Neural cell (in vitro differentiated cells): Measurements from ENCODE around the gene C2CD2L.

Experiments
- CTCF ChIP-seq: fragments of 450-650 bp; IDR thresholded peaks from 2 replicates; pipeline ENCODE4 v1.5.1; 2014; ENCODE audit warnings: antibody characterized with exemption, mild to moderate bottlenecking, moderate library complexity; ENCODE audit not compliant: poor library complexity, severe bottlenecking
- REST ChIP-seq: IDR thresholded peaks from 2 replicates; pipeline ENCODE4 v1.6.1; 2012; ENCODE audit warnings: borderline replicate concordance

GRCh38 chr11:119093942-119094815, 13.0 kb upstream of the C2CD2L start:
- TF ChIP-seq REST (no peak), CTCF (no peak)
